ENCODE measurements around the gene ART1.

ART1 gene

GRCh38 chr11:3617990-3618389 lies 26.9 kb upstream of the ART1 start:
- no peak for TF ChIP-seq POLR2A (IDR thresholded peaks at IDR 0.05; ENCODE audit: low read depth, low read length)
- no peak for FAIRE-seq
- DNase-seq (ENCODE audit: insufficient read length, low spot score): no peak

- TF ChIP-seq POLR2A (IDR thresholded peaks at IDR 0.05; ENCODE audit: low read depth, low read length): no peak
- FAIRE-seq (no peak), DNase-seq (ENCODE audit: insufficient read length, low spot score) (no peak)
Observed at GRCh38 chr11:3622521-3622920, 22.4 kb upstream of the ART1 start.

- DNase-seq (ENCODE audit: insufficient read length, low spot score) (no peak), FAIRE-seq (no peak)
- no peak for TF ChIP-seq POLR2A (IDR thresholded peaks at IDR 0.05; ENCODE audit: low read depth, low read length)
Observed at GRCh38 chr11:3623121-3623520, 21.8 kb upstream of the ART1 start.

GRCh38 chr11:3623767-3624458 lies 21.0 kb upstream of the ART1 start:
- no peak for FAIRE-seq
- no peak for DNase-seq (ENCODE audit: insufficient read length, low spot score)
- TF ChIP-seq POLR2A (IDR thresholded peaks at IDR 0.05; ENCODE audit: low read depth, low read length): no peak

- DNase-seq (ENCODE audit: insufficient read length, low spot score): no peak
Observed at GRCh38 chr11:3626250-3626960, 18.5 kb upstream of the ART1 start.

GRCh38 chr11:3627291-3627690 lies 17.6 kb upstream of the ART1 start:
- no peak for TF ChIP-seq POLR2A (IDR thresholded peaks at IDR 0.05; ENCODE audit: low read depth, low read length)
- DNase-seq (ENCODE audit: insufficient read length, low spot score) (peak; percentile 76), FAIRE-seq (no peak)

More at GRCh38 chr11:3626250-3626960, 18.5 kb upstream of the ART1 start:
- TF ChIP-seq POLR2A (IDR thresholded peaks at IDR 0.05; ENCODE audit: low read depth, low read length): no peak
- no peak for FAIRE-seq

- DNase-seq (ENCODE audit: insufficient read length, low spot score): no peak
- no peak for TF ChIP-seq POLR2A (IDR thresholded peaks at IDR 0.05; ENCODE audit: low read depth, low read length)
- no peak for FAIRE-seq
Observed at GRCh38 chr11:3631331-3631730, 13.6 kb upstream of the ART1 start.

- TF ChIP-seq POLR2A (IDR thresholded peaks at IDR 0.05; ENCODE audit: low read depth, low read length): no peak
- DNase-seq (ENCODE audit: insufficient read length, low spot score) (no peak), FAIRE-seq (no peak)
Observed at GRCh38 chr11:3632070-3632660, 12.8 kb upstream of the ART1 start.

GRCh38 chr11:3635641-3636375 lies 9.1 kb upstream of the ART1 start:
- DNase-seq (ENCODE audit: insufficient read length, low spot score): no peak
- FAIRE-seq: no peak
- TF ChIP-seq POLR2A (IDR thresholded peaks at IDR 0.05; ENCODE audit: low read depth, low read length): no peak

- DNase-seq (ENCODE audit: insufficient read length, low spot score) (no peak), FAIRE-seq (no peak)
- TF ChIP-seq POLR2A (IDR thresholded peaks at IDR 0.05; ENCODE audit: low read depth, low read length): no peak
Observed at GRCh38 chr11:3637201-3637600, 7.7 kb upstream of the ART1 start.

- no peak for DNase-seq (ENCODE audit: insufficient read length, low spot score)
- no peak for FAIRE-seq
- TF ChIP-seq POLR2A (IDR thresholded peaks at IDR 0.05; ENCODE audit: low read depth, low read length): no peak
Observed at GRCh38 chr11:3638513-3638912, 6.4 kb upstream of the ART1 start.

GRCh38 chr11:3639841-3640240 lies 5.1 kb upstream of the ART1 start:
- TF ChIP-seq POLR2A (IDR thresholded peaks at IDR 0.05; ENCODE audit: low read depth, low read length): no peak
- FAIRE-seq: no peak
- no peak for DNase-seq (ENCODE audit: insufficient read length, low spot score)

GRCh38 chr11:3641191-3641590 lies 3.7 kb upstream of the ART1 start:
- no peak for FAIRE-seq
- no peak for TF ChIP-seq POLR2A (IDR thresholded peaks at IDR 0.05; ENCODE audit: low read depth, low read length)
- no peak for DNase-seq (ENCODE audit: insufficient read length, low spot score)

GRCh38 chr11:3641701-3642070 lies 3.2 kb upstream of the ART1 start, which contains the start of gene ART5:
ART5 (minus strand) TSS chr11:3641992; CDS start chr11:3641862, 130 bp downstream.
- no peak for DNase-seq (ENCODE audit: insufficient read length, low spot score)
- no peak for FAIRE-seq
- no peak for TF ChIP-seq POLR2A (IDR thresholded peaks at IDR 0.05; ENCODE audit: low read depth, low read length)

Measured in H54 (cell line).